ENCODE results near the gene MED13L.

The MED13L gene

DNA sequence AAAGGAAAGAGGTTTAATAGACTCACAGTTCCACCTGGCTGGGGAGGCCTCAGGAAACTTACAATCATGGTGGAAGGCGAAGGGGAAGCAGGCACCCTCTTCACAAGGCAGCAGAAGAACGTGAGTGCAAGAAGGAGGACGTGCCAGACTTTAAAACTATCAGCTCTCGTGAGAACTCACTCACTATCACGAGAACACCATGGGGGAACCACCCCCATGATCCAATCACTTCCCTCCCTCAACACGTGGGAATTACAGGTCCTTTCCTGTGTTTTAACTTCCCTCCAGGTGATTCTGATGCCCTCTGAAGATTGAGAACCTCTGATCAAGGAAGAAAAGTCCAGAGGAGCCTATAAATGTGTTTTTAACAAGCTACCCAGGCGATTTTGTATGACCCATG lies 358.7 kb downstream of the MED13L start:
- H3K4me3 ChIP-seq (ENCODE audit: low read length) = no peak overlapping the region
- no peak for DNase-seq (ENCODE audit: low read depth)
- TF ChIP-seq, protein P1, sequence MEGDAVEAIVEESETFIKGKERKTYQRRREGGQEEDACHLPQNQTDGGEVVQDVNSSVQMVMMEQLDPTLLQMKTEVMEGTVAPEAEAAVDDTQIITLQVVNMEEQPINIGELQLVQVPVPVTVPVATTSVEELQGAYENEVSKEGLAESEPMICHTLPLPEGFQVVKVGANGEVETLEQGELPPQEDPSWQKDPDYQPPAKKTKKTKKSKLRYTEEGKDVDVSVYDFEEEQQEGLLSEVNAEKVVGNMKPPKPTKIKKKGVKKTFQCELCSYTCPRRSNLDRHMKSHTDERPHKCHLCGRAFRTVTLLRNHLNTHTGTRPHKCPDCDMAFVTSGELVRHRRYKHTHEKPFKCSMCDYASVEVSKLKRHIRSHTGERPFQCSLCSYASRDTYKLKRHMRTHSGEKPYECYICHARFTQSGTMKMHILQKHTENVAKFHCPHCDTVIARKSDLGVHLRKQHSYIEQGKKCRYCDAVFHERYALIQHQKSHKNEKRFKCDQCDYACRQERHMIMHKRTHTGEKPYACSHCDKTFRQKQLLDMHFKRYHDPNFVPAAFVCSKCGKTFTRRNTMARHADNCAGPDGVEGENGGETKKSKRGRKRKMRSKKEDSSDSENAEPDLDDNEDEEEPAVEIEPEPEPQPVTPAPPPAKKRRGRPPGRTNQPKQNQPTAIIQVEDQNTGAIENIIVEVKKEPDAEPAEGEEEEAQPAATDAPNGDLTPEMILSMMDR (conservative IDR thresholded peaks at IDR 0.05; ENCODE audit: low read length) = no peak

GRCh38 chr12:115916910-115917668 lies 360.4 kb downstream of the MED13L start:
- no peak overlapping the region for H3K4me3 ChIP-seq (ENCODE audit: low read length)
- TF ChIP-seq, protein P1 (conservative IDR thresholded peaks at IDR 0.05; ENCODE audit: low read length) = peak; percentile 73
- no peak for DNase-seq (ENCODE audit: low read depth)

DNA sequence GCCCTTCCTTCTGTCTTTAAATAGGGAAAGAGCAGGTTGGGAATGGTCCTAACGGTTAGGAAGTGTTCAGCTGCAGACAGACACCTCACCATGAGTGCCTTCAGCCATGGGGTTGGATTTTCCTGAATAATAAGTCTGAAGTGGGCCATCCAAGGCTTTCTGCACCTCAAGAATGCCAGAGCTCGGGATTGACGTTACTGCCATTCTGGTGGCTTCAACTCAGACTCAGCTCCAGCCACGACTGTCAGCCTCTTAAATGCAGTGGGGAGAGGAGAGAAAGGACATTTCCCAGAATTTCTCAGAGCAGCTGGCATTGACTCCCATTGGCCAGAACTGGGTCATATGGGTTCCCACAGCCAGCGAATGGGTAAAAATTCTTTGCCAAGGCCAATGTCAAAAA lies 363.4 kb downstream of the MED13L start:
- no peak overlapping the region for H3K4me3 ChIP-seq (ENCODE audit: low read length)
- no peak for DNase-seq (ENCODE audit: low read depth)
- TF ChIP-seq, protein P1 (conservative IDR thresholded peaks at IDR 0.05; ENCODE audit: low read length) = no peak

- H3K4me3 ChIP-seq (ENCODE audit: low read length) = no peak overlapping the region
- no peak for DNase-seq (ENCODE audit: low read depth)
- TF ChIP-seq, protein P1 (conservative IDR thresholded peaks at IDR 0.05; ENCODE audit: low read length) = no peak
Measured at GRCh38 chr12:115912440-115912839, 365.1 kb downstream of the MED13L start.

DNA sequence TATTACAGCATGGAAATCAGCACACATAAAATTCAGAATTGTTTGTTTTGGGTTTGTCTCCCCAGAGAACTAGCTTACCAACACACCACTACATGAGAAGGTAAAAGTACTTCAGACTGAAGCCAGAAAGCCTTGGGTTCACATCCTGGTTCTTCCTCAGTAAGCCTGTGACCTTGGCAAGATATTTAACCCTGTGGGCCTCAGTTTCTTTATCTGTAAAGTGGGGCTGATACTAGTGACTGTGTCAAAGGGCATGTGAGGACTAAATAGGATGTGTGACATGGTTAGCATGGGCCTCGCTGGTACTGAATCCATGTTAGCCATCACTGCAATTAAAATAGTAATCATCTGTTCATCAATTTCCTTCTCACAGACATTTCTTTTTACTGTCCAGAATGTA lies 366.1 kb downstream of the MED13L start:
- DNase-seq (ENCODE audit: low read depth) = no peak
- H3K4me3 ChIP-seq (ENCODE audit: low read length) = no peak overlapping the region
- TF ChIP-seq, protein P1 (conservative IDR thresholded peaks at IDR 0.05; ENCODE audit: low read length) = no peak

DNA sequence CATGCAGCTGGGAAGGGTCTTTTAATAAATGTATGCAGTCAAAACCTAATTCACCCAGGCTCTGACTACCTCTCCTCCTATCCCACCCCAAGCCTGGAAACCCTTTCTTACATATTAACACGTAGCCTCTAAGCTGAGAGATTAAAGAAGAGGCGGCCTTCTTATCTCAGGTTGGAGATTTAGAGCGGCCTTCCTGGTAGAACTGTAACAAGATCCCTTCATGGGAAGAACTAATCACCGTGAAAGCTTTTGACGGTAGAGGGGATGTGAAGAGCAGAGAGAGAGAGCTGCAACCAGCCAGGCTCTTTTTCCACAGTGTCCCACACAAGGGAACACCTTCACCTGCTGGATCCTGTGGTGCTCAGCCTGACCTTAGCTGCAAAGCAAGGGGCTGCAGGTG lies 367.4 kb downstream of the MED13L start:
- TF ChIP-seq, protein P1 (conservative IDR thresholded peaks at IDR 0.05; ENCODE audit: low read length) = no peak
- DNase-seq (ENCODE audit: low read depth) = no peak
- no peak overlapping the region for H3K4me3 ChIP-seq (ENCODE audit: low read length)
